Skin epidermis (tissue), 12 donors: Measurements from ENCODE around the gene RASGRP1.

Experiments
- H3K27ac ChIP-seq, 21 experiments: fragments of 200-600 bp; sonication (generic) in 11 of 21; one replicate each; pipeline ENCODE4 v1.5.0; 2020; ENCODE audit warnings: mild to moderate bottlenecking in 3 of 21, inconsistent platforms in 2 of 21, moderate library complexity in 2 of 21
- H3K4me3 ChIP-seq, 7 experiments: fragments of 200-600 bp; sonication (generic) in 2 of 7; one replicate each; pipeline ENCODE4 v1.5.0; 2020; ENCODE audit warnings: inconsistent platforms in 2 of 7, mild to moderate bottlenecking in 2 of 7, moderate library complexity in 1 of 7

The RASGRP1 gene

GRCh38 chr15:38517312-38517975 lies 47.2 kb downstream of the RASGRP1 start:
- no peak overlapping the region for H3K4me3 ChIP-seq
- no peak overlapping the region for H3K27ac ChIP-seq

- Histone ChIP-seq H3K4me3 (no peak overlapping the region), H3K27ac (no peak overlapping the region)
Measured at GRCh38 chr15:38516626-38517025, 48.0 kb downstream of the RASGRP1 start.

GRCh38 chr15:38514601-38515000 lies 50.0 kb downstream of the RASGRP1 start:
- Histone ChIP-seq H3K27ac (no peak overlapping the region), H3K4me3 (no peak overlapping the region)

GRCh38 chr15:38512901-38513300 lies 51.7 kb downstream of the RASGRP1 start:
- Histone ChIP-seq H3K4me3 (no peak overlapping the region), H3K27ac (no peak overlapping the region)

GRCh38 chr15:38509152-38509551 lies 55.5 kb downstream of the RASGRP1 start:
- H3K27ac ChIP-seq, result no peak overlapping the region
- H3K4me3 ChIP-seq, result no peak overlapping the region

- Histone ChIP-seq H3K4me3 (no peak overlapping the region), H3K27ac (no peak overlapping the region)
Measured at GRCh38 chr15:38508647-38509046, 56.0 kb downstream of the RASGRP1 start.

- no peak overlapping the region for H3K27ac ChIP-seq
- H3K4me3 ChIP-seq, result no peak overlapping the region
Measured at GRCh38 chr15:38507570-38507969, 57.0 kb downstream of the RASGRP1 start.

GRCh38 chr15:38506997-38507396 lies 57.6 kb downstream of the RASGRP1 start:
- no peak overlapping the region for H3K27ac ChIP-seq
- H3K4me3 ChIP-seq, result no peak overlapping the region

- H3K4me3 ChIP-seq, result no peak overlapping the region
Measured at GRCh38 chr15:38504680-38505467, 59.7 kb downstream of the RASGRP1 start.

GRCh38 chr15:38503496-38503895 lies 61.1 kb downstream of the RASGRP1 start:
- H3K4me3 ChIP-seq, result no peak overlapping the region
- H3K27ac ChIP-seq, result no peak overlapping the region

More at GRCh38 chr15:38504680-38505467, 59.7 kb downstream of the RASGRP1 start:
- no peak overlapping the region for H3K27ac ChIP-seq

- no peak overlapping the region for H3K27ac ChIP-seq
- no peak overlapping the region for H3K4me3 ChIP-seq
Measured at GRCh38 chr15:38499651-38500050, 65.0 kb downstream of the RASGRP1 start.

- Histone ChIP-seq H3K4me3 (no peak overlapping the region), H3K27ac (no peak overlapping the region)
Measured at GRCh38 chr15:38496151-38496550, 68.5 kb downstream of the RASGRP1 start.

GRCh38 chr15:38490242-38490922 lies 74.2 kb downstream of the RASGRP1 start:
- Histone ChIP-seq H3K27ac (no peak overlapping the region), H3K4me3 (no peak overlapping the region)

GRCh38 chr15:38487378-38487777 lies 77.2 kb downstream of the RASGRP1 start:
- no peak overlapping the region for H3K4me3 ChIP-seq
- H3K27ac ChIP-seq, result no peak overlapping the region

GRCh38 chr15:38486936-38487335 lies 77.7 kb downstream of the RASGRP1 start:
- Histone ChIP-seq H3K27ac (no peak overlapping the region), H3K4me3 (no peak overlapping the region)

GRCh38 chr15:38482572-38482971 lies 82.0 kb downstream of the RASGRP1 start:
- Histone ChIP-seq H3K4me3 (no peak overlapping the region), H3K27ac (no peak overlapping the region)

GRCh38 chr15:38481761-38482160 lies 82.9 kb downstream of the RASGRP1 start:
- Histone ChIP-seq H3K27ac (no peak overlapping the region), H3K4me3 (no peak overlapping the region)

GRCh38 chr15:38481113-38481512 lies 83.5 kb downstream of the RASGRP1 start:
- no peak overlapping the region for H3K4me3 ChIP-seq
- H3K27ac ChIP-seq, result no peak overlapping the region

GRCh38 chr15:38479756-38480155 lies 84.9 kb downstream of the RASGRP1 start:
- Histone ChIP-seq H3K4me3 (no peak overlapping the region), H3K27ac (no peak overlapping the region)

- Histone ChIP-seq H3K27ac (no peak overlapping the region), H3K4me3 (no peak overlapping the region)
Measured at GRCh38 chr15:38479266-38479665, 85.3 kb downstream of the RASGRP1 start.

- H3K27ac ChIP-seq, result no peak overlapping the region
- no peak overlapping the region for H3K4me3 ChIP-seq
Measured at GRCh38 chr15:38477637-38478036, 87.0 kb downstream of the RASGRP1 start.
